ENCODE data around the gene PTPRR.

GRCh38 chr12:70736351-70737133, 184.0 kb downstream of the PTPRR start:
- no peak for TF ChIP-seq POLR2AphosphoS5 (IDR thresholded peaks at IDR 0.05; ENCODE audit: low read depth, low read length)
- no peak for TF ChIP-seq TAF1 (IDR thresholded peaks at IDR 0.05; ENCODE audit: borderline replicate concordance, insufficient read depth, low read length)
- TF ChIP-seq, protein P1, sequence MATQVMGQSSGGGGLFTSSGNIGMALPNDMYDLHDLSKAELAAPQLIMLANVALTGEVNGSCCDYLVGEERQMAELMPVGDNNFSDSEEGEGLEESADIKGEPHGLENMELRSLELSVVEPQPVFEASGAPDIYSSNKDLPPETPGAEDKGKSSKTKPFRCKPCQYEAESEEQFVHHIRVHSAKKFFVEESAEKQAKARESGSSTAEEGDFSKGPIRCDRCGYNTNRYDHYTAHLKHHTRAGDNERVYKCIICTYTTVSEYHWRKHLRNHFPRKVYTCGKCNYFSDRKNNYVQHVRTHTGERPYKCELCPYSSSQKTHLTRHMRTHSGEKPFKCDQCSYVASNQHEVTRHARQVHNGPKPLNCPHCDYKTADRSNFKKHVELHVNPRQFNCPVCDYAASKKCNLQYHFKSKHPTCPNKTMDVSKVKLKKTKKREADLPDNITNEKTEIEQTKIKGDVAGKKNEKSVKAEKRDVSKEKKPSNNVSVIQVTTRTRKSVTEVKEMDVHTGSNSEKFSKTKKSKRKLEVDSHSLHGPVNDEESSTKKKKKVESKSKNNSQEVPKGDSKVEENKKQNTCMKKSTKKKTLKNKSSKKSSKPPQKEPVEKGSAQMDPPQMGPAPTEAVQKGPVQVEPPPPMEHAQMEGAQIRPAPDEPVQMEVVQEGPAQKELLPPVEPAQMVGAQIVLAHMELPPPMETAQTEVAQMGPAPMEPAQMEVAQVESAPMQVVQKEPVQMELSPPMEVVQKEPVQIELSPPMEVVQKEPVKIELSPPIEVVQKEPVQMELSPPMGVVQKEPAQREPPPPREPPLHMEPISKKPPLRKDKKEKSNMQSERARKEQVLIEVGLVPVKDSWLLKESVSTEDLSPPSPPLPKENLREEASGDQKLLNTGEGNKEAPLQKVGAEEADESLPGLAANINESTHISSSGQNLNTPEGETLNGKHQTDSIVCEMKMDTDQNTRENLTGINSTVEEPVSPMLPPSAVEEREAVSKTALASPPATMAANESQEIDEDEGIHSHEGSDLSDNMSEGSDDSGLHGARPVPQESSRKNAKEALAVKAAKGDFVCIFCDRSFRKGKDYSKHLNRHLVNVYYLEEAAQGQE (IDR thresholded peaks at IDR 0.05; ENCODE audit: insufficient read depth in 1 of 2, low read depth in 2 of 2, low read length in 2 of 2) = no peak
- TF ChIP-seq SIN3A (IDR thresholded peaks at IDR 0.05; ENCODE audit: borderline replicate concordance, insufficient read depth, low read length) = no peak
- no peak for TF ChIP-seq FOXP2 (optimal IDR thresholded peaks at IDR 0.05; ENCODE audit: borderline replicate concordance, extremely low read depth, extremely low read length, insufficient read depth)
